Ishikawa (cell line): ENCODE results near the gene TENM3.

Experiments used
- CEBPB ChIP-seq: IDR thresholded peaks from 2 replicates; pipeline ENCODE4 v1.6.1; 2012
- CREB1 ChIP-seq: IDR thresholded peaks from 2 replicates; pipeline ENCODE4 v1.6.1; 2012; ENCODE audit warnings: low read depth
- EGR1 ChIP-seq: IDR thresholded peaks from 2 replicates; pipeline ENCODE4 v1.6.1; 2012
- EP300 ChIP-seq: IDR thresholded peaks from 2 replicates; pipeline ENCODE4 v1.6.1; 2012; ENCODE audit warnings: borderline replicate concordance
- FOXM1 ChIP-seq: IDR thresholded peaks from 2 replicates; pipeline ENCODE4 v1.6.1; 2012; ENCODE audit warnings: low read depth, borderline replicate concordance
- NFIC ChIP-seq: IDR thresholded peaks from 2 replicates; pipeline ENCODE4 v1.6.1; 2012
- RAD21 ChIP-seq: IDR thresholded peaks from 2 replicates; pipeline ENCODE4 v1.6.1; 2012; ENCODE audit warnings: low read depth
- TAF1 ChIP-seq: IDR thresholded peaks from 2 replicates; pipeline ENCODE4 v1.6.1; 2012; ENCODE audit warnings: low read depth, mild to moderate bottlenecking
- TCF12 ChIP-seq: IDR thresholded peaks from 2 replicates; pipeline ENCODE4 v1.6.1; 2012; ENCODE audit warnings: low read depth
- TEAD4 ChIP-seq: IDR thresholded peaks from 2 replicates; pipeline ENCODE4 v1.6.1; 2012
- YY1 ChIP-seq: IDR thresholded peaks from 2 replicates; pipeline ENCODE4 v1.6.1; 2012; ENCODE audit warnings: low read depth
- ZBTB7A ChIP-seq: IDR thresholded peaks from 2 replicates; pipeline ENCODE4 v1.6.1; 2012; ENCODE audit warnings: low read depth
- TF ChIP-seq, protein P1 (sequence below): IDR thresholded peaks from 2 replicates; pipeline ENCODE4 v1.6.1; 2012; ENCODE audit warnings: low read depth, mild to moderate bottlenecking
- TF ChIP-seq, protein P2 (sequence below): IDR thresholded peaks from 2 replicates; pipeline ENCODE4 v1.6.1; 2012
- TF ChIP-seq, protein P3 (sequence below): IDR thresholded peaks from 2 replicates; pipeline ENCODE4 v1.6.1; 2012

Gene TENM3

DNA sequence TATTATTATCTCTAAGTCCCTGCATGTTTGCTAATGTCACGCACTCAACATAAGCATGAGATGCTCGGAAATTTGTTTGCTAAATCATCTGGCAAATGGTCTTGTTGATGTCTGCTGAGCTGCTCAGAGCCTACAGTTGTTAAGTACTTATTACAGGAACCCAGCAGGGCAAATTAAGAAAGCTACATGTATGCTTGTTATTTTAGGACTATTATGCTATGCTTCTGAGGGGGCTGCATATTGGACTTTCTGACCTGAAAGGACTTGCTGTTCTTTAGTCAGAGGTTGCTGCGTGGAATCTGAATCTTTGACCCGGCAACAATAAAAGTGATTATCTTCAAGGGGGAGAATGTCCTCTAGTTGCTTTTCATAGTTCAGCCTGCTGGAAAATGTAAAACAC lies 36.3 kb upstream of the TENM3 start:
- TF ChIP-seq CREB1 (no peak), TAF1 (no peak), YY1 (no peak), ZBTB7A (no peak), EP300 (no peak), TEAD4 (no peak), CEBPB (no peak), TCF12 (no peak), FOXM1 (no peak), NFIC (no peak), RAD21 (no peak)
- TF ChIP-seq, protein P1, sequence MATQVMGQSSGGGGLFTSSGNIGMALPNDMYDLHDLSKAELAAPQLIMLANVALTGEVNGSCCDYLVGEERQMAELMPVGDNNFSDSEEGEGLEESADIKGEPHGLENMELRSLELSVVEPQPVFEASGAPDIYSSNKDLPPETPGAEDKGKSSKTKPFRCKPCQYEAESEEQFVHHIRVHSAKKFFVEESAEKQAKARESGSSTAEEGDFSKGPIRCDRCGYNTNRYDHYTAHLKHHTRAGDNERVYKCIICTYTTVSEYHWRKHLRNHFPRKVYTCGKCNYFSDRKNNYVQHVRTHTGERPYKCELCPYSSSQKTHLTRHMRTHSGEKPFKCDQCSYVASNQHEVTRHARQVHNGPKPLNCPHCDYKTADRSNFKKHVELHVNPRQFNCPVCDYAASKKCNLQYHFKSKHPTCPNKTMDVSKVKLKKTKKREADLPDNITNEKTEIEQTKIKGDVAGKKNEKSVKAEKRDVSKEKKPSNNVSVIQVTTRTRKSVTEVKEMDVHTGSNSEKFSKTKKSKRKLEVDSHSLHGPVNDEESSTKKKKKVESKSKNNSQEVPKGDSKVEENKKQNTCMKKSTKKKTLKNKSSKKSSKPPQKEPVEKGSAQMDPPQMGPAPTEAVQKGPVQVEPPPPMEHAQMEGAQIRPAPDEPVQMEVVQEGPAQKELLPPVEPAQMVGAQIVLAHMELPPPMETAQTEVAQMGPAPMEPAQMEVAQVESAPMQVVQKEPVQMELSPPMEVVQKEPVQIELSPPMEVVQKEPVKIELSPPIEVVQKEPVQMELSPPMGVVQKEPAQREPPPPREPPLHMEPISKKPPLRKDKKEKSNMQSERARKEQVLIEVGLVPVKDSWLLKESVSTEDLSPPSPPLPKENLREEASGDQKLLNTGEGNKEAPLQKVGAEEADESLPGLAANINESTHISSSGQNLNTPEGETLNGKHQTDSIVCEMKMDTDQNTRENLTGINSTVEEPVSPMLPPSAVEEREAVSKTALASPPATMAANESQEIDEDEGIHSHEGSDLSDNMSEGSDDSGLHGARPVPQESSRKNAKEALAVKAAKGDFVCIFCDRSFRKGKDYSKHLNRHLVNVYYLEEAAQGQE = no peak
- TF ChIP-seq, protein P2, sequence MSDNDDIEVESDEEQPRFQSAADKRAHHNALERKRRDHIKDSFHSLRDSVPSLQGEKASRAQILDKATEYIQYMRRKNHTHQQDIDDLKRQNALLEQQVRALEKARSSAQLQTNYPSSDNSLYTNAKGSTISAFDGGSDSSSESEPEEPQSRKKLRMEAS = no peak
- TF ChIP-seq, protein P3, sequence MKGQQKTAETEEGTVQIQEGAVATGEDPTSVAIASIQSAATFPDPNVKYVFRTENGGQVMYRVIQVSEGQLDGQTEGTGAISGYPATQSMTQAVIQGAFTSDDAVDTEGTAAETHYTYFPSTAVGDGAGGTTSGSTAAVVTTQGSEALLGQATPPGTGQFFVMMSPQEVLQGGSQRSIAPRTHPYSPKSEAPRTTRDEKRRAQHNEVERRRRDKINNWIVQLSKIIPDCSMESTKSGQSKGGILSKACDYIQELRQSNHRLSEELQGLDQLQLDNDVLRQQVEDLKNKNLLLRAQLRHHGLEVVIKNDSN = no peak

DNA sequence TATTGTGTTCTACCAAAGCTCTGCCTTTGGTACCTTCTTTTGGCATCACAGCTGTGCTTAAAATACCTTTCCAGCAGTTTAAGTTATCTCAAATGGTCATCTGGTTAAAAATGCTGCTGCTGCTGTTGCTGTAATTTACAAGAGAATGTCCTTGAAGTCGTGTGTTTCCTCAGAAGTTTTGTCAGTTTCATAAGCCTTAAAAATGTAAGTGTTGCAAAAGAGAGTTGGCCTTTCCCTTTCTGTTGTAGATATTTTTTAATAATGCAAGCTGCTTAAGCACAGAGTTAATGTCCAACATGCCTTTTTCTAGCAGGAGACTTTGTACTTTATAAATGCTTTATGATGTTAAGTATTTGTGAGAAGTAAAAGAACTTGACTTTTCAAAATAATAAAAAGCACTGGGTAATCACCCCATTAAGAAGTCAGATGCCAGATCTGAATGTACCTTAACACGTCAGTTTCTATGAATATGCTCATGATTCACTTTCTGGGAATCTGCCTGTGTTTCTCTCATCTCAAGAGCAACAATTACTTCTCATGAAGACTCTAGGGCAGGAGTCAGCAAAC lies 35.3 kb upstream of the TENM3 start:
- no peak for TF ChIP-seq CEBPB
- no peak for TF ChIP-seq TAF1
- no peak for TF ChIP-seq TEAD4
- TF ChIP-seq FOXM1 = no peak
- TF ChIP-seq, protein P3 = no peak
- no peak for TF ChIP-seq CREB1
- TF ChIP-seq NFIC = no peak
- no peak for TF ChIP-seq TCF12
- TF ChIP-seq EP300 = no peak
- TF ChIP-seq EGR1 = no peak
- no peak for TF ChIP-seq RAD21
- TF ChIP-seq YY1 = no peak
- TF ChIP-seq, protein P1 = no peak
- no peak for TF ChIP-seq ZBTB7A
- TF ChIP-seq, protein P2 = no peak

DNA sequence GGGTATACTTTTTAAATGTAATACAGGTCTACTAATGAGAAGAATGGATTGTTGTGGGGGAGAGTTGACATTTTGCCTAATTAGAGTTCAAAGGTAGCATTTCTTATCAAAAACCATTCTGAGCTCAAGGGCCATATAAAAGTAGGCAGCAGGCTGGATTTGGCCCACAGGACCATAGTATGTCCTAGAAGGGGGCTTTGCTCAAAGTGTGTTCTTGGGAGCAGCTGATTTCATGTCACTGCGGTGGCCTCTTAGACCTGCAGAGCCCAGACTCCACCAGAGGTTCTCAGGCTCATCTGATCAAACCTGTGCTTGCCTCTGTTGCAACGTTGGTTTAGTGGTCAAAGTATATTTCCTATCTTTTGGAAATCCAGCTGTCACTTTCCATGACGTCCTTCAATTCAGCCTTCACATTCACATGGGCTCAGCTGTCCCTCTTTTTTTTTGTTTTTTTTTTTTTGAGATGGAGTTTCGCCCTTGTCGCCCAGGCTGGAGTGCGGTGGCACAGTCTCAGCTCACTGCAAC lies 34.6 kb upstream of the TENM3 start:
- TF ChIP-seq, protein P1 = no peak
- no peak for TF ChIP-seq TAF1

DNA sequence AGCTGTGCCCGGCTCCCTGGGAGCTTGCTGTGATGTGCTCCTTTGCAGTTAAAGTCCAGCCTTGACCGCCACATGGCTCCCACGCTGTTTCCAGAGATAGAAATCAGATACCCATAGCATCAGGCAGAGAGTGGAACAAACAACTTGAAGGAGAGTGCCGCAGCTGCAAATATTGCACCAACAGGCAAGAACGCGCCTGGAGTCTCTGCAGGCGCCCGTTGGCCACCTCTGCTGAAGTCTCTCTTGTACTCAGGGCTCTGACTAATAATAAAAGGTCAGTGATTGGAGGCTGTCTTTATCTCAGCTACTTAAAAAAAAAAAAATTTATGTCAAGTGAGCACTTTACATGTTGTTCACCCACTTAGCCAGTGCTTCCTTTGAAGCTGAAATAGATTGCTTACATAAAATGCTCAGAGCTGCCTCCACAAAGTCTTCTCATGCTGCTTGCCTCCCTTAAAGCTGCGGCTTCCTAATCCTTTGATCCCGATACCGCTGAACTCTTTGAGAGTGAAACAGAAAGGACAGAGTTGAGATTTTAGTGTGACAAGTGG lies 30.9 kb upstream of the TENM3 start:
- TF ChIP-seq EGR1 = no peak
- no peak for TF ChIP-seq NFIC
- TF ChIP-seq TEAD4 = no peak
- TF ChIP-seq RAD21 = no peak
- no peak for TF ChIP-seq ZBTB7A
- TF ChIP-seq TAF1 = no peak
- no peak for TF ChIP-seq YY1
- TF ChIP-seq TCF12 = no peak
- TF ChIP-seq EP300 = no peak
- no peak for TF ChIP-seq CEBPB
- TF ChIP-seq FOXM1 = no peak
- TF ChIP-seq, protein P3 = no peak
- TF ChIP-seq CREB1 = no peak
- TF ChIP-seq, protein P2 = no peak
